Stimulated activated naive CD4-positive, alpha-beta T cell (primary cell): ENCODE data around the gene TMEM98.
"Not testable (repeated sequence)": the region's sequence is repeated elsewhere in the genome, so short reads cannot be mapped to it uniquely, and the experiment has no call there.

ENCODE experiments used
- DNase-seq, 6 experiments: peaks; one replicate each; lab custom pipeline; 2025; lab: John Stamatoyannopoulos, UW

Gene TMEM98

DNA sequence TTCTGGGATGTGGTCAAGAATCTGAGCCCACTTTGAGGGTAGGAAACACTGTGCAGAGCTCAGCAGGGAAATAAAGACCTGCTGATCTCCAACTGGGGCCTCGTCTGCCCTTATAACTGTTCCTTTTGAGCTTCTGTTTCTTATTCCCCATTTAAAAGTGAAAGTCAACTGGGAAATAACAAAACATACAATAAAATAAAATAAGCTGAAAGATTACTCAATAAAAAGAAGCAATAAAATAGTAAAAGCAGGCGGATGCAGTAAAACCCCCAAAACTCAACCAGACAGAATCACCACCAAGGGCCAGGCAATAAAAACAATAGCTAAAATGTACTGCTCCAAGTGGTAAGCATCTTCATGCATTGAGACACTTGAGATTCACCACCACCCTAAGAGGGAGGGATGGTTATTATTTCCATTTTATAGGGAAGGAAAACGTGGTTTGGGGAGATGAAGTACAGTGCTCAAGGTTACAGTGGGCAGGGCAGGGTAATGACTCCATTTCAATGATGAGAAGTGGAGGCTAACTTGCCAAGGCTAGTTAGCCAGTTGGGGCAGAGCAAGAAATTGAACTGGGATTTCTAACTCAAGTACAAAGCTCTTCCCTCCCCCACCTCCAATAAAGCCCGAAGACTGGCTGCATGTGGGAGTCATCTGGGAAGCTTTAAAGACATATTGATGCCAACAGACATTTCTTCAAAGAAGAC, 57.2 kb downstream of the TMEM98 start:
- DNase-seq = no peak

GRCh38 chr17:32987453-32987805, 59.5 kb downstream of the TMEM98 start:
- DNase-seq = not testable (repeated sequence)

GRCh38 chr17:32987868-32988267, 59.9 kb downstream of the TMEM98 start:
- not testable (repeated sequence) for DNase-seq

GRCh38 chr17:32988481-32989101, 60.6 kb downstream of the TMEM98 start:
- no peak for DNase-seq

DNA sequence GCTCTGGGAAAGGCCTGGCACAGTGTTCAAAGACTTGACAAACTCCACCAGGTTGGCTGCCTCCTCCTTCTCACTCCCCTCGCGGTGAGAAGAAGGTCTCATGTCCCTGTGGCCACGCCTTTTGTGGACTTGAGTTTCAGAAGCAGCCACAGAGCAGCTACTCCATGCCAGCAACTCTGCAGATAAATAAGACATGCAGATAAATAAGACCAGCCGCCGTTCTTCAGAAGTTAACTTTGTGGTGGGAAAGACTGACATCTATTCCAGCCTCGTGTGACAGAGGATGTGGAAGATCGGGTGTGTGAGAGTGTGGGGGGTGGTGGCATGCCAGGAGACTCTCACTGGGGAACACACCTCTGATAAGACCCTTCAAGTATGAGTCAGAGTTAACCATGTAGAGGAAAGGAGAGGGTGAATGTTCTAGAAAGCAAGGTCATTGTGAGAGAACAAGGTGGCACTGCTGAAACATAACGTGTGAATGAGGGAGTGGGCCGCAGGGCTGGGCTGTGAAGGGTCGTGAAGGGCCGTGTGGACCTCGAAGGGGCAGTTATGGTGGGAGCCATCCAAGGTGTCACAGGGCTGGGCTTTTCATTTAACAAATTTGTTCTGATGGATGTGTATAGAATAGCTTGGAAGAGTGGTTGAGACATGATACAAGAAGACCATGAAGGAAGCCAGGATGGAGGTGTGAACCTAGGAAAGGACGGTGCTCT, 64.5 kb downstream of the TMEM98 start:
- DNase-seq = no peak

DNA sequence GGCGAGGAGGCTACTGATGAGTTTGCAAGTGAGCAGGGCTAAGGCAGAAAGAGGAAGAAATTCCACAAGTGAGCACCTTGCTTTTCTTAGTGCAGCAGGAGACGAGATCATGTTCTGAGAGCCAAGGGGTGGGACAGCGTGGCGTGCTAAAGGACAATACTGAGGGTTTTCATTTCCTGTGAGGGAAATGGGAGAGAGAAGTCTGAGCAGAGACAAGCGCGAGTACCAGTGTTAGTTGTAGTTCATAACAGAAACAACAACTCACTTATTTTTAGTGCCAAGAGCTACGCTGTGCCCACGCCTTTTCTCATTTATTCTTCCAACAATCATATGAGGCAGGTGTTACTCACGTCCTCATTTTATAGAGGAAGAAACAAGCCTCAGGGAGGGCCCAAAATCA, 66.0 kb downstream of the TMEM98 start:
- DNase-seq = no peak
